Activated CD8-positive, alpha-beta memory T cell treated with anti-CD3 and anti-CD28 coated beads, Interleukin-2, amount 50 U/mL, for 4 hours (primary cell): Measurements from ENCODE around the gene AK2.

ENCODE experiments used
- DNase-seq: peaks from one replicate; pipeline ENCODE4 v3.0.0-alpha.2; 2020

The AK2 gene

GRCh38 chr1:32969566-32969965 lies 67.1 kb downstream of the AK2 start:
- no peak for DNase-seq

DNA sequence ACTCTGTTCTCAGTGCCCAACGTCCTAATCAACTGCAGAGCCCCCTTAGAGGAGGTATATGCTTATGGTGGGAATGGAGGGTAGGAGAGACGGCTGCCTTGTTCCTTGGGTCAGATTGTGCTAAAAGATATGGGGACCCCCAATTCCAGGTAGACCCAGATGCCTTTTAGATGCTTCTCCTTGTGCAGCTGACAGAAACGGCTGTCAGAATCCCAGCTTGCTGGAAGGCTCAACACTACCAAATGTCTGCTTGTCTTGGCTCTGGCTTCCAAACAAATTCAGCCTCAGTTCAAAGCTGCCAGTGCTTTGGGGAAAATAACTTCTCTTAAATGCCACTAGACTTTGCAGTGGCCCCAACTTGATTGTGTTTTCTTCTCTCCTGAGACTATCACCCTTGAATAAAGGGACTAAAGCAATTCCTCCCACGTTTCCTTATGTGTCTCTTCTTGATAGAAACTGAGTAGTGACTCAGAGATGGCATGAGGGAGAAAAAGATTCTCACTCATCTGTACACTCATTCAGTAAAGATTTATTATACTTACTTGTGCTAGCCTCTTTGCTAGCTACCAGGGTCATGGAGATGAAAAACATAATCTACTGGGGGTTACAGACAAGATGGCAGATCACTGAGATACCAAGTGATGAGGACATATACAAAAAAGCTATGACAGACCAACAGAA lies 68.7 kb downstream of the AK2 start:
- DNase-seq, result no peak

- DNase-seq, result no peak
Observed at GRCh38 chr1:32966900-32967299, 69.8 kb downstream of the AK2 start.

GRCh38 chr1:32965251-32965747 lies 71.4 kb downstream of the AK2 start:
- DNase-seq, result no peak

GRCh38 chr1:32964461-32965250 lies 72.0 kb downstream of the AK2 start, which contains the start of gene RNF19B:
Gene RNF19B, minus strand, starts transcription at chr1:32964809. Its CDS starts 124 bp downstream, at chr1:32964685.
- peak; percentile 95 for DNase-seq

GRCh38 chr1:32963746-32964460 lies 72.8 kb downstream of the AK2 start:
- peak; percentile 56 for DNase-seq

DNA sequence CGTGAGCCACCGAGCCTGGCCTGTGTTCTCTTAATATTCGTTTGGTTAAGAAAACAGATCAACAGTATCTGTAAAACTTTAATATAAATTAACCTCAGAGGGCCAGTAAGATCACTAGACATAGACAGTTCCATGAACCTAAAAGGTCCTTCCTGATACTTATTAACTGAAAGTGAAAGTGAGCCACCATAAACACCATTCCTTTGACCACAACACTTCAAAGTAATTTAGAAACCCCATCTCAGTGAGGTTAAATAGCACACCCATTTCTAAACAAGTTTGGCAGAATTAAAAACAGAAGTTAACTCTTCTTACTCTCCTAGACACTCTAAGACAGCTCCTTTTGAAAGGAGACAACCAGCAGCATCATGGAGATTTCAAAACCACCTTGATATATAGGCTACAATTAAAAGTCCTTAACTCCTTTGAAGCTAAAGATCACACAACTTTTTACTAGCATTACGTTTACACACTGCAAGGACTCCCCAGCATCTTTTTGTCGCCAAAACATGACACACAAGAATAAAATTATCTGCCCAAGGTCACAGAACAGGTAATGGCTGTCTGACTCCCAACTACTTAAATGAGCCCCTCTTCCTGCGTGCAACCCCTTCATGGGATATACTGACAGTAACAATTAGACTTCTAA lies 74.3 kb downstream of the AK2 start:
- no peak for DNase-seq

- DNase-seq, result no peak
Observed at GRCh38 chr1:32960819-32961355, 75.8 kb downstream of the AK2 start.

DNA sequence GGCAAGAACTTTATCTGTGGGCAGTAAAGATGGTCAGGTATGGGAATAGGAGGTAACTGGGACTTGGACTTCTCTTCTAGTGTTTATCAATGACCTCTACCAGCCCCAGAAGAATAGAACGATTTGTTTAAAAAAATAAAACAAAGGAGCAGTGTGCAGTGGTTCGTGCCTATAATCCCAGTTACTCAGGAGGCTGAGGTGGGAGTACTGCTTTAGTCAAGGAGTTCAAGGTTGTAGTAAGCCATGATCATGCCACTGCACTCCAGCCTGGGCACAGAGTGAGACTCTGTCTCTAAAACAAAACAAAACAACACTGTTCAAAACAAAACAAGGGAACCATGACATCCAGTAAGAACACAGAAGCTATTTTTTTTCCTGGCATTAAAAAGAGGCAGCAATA lies 76.3 kb downstream of the AK2 start:
- DNase-seq, result no peak

- no peak for DNase-seq
Observed at GRCh38 chr1:32958827-32959226, 77.9 kb downstream of the AK2 start.
